HepG2 (cell line): Measurements from ENCODE around the gene PPP1R12B. TPM values are rescaled to one million over a fixed set of nuclear protein-coding genes. Genes with fewer than 3 reads are reported as not detected.

Source experiments
- ATAC-seq: fragments of 200-7000 bp; cut with Tn5 transposase; 3 replicates; pipeline ENCODE4 v1.9.1; 2020; ENCODE audit warnings: mild to moderate bottlenecking, moderate library complexity
- BruUV-seq: library from RNA; stranded (reverse); fragments of 400-500 nt; replicated peaks from 2 replicates; lab custom pipeline; 2021; lab: Mats Ljungman, UMichigan
- CTCF ChIA-PET: fragments of 300-600 bp; formaldehyde crosslinking; extraction: SDS; loops from one replicate; lab custom pipeline; 2021; ENCODE audit warnings: low total read pairs, inconsistent platforms, low intra/inter-chr PET ratio; lab: Yijun Ruan, JAX
- POLR2A ChIA-PET: fragments of 350-600 bp; sonication (Branson Sonifier 250); formaldehyde crosslinking; loops from one replicate; lab custom pipeline; 2020; ENCODE audit warnings: antibody characterized with exemption, inconsistent platforms; lab: Yijun Ruan, JAX
- DNase-seq: peaks from one replicate; pipeline ENCODE4 v3.0.0-alpha.2; 2015; ENCODE audit warnings: low spot score
- FAIRE-seq: peaks from 3 replicates; lab custom pipeline; 2011; peaks lifted over from hg19 to GRCh38; lab: Jason Lieb, UNC
- H2AFZ ChIP-seq: one replicate; pipeline ENCODE4 v1.6.1; 2011; ENCODE audit warnings: low read length, inconsistent platforms
- H3K27ac ChIP-seq: fragments of 300-600 bp; 3 replicates; pipeline ENCODE4 v1.8.0; 2011; ENCODE audit warnings: mixed run types, mild to moderate bottlenecking, mixed read lengths, low read length, inconsistent platforms; ENCODE audit not compliant: insufficient read depth; ENCODE audit errors: extremely low read length
- H3K27me3 ChIP-seq, 2 experiments: fragments of 200-600 bp in 1 of 2; 2 replicates in 1 of 2; 3 replicates in 1 of 2; pipeline versions ENCODE4 v1.6.0 to v1.8.0; 2011; ENCODE audit warnings: low read length in 2 of 2, mild to moderate bottlenecking in 2 of 2, moderate library complexity in 2 of 2, inconsistent platforms in 1 of 2; ENCODE audit not compliant: insufficient read depth in 2 of 2, control insufficient read depth in 1 of 2
- H3K36me3 ChIP-seq, 2 experiments: fragments of 200-600 bp in 1 of 2; replicated peaks in 1 of 2; 2 replicates in 1 of 2; 3 replicates in 1 of 2; pipeline versions ENCODE4 v1.5.1 to v1.8.0; 2011; ENCODE audit warnings: low read length in 2 of 2, inconsistent platforms in 1 of 2; ENCODE audit not compliant: insufficient read depth in 2 of 2, control insufficient read depth in 1 of 2
- H3K4me1 ChIP-seq: 2 replicates; pipeline ENCODE4 v1.5.1; 2012; ENCODE audit warnings: low read length, inconsistent platforms; ENCODE audit not compliant: insufficient read depth
- H3K4me2 ChIP-seq: 2 replicates; pipeline ENCODE4 v1.6.0; 2011; ENCODE audit warnings: low read depth, low read length, inconsistent platforms
- H3K4me3 ChIP-seq, 3 experiments: fragments of 200-600 bp in 1 of 3; sonication (generic), shearing (Covaris generic) in 1 of 3; replicated peaks in 1 of 3; 2 replicates each; pipeline ENCODE4 v1.5.1; 2011 to 2016; ENCODE audit warnings: low read length in 3 of 3, inconsistent platforms in 2 of 3, low read depth in 2 of 3, mild to moderate bottlenecking in 2 of 3, control low read depth in 1 of 3, mixed read lengths in 1 of 3; ENCODE audit not compliant: insufficient read depth in 1 of 3
- H3K79me2 ChIP-seq: one replicate; pipeline ENCODE4 v1.6.1; 2011; ENCODE audit warnings: low read length, inconsistent platforms; ENCODE audit not compliant: insufficient read depth
- H3K9ac ChIP-seq: 2 replicates; pipeline ENCODE4 v1.6.0; 2011; ENCODE audit warnings: mild to moderate bottlenecking, low read depth, low read length, inconsistent platforms; ENCODE audit not compliant: insufficient read depth
- H3K9me3 ChIP-seq: 2 replicates; pipeline ENCODE4 v1.5.1; 2012; ENCODE audit warnings: mild to moderate bottlenecking, low read length
- H4K20me1 ChIP-seq: 2 replicates; pipeline ENCODE4 v1.6.0; 2011; ENCODE audit warnings: inconsistent platforms, mild to moderate bottlenecking, low read length, moderate library complexity; ENCODE audit not compliant: insufficient read depth
- CHCHD3 ChIP-seq: sonication (generic); formaldehyde crosslinking; IDR thresholded peaks from 2 replicates; pipeline ENCODE4 v1.8.0; 2022; ENCODE audit warnings: mild to moderate bottlenecking, missing genetic modification reagents, moderate library complexity
- CREB1 ChIP-seq, 2 experiments: fragments of 450-650 bp in 1 of 2; IDR thresholded peaks; 2 replicates each; pipeline ENCODE4 v1.6.1; 2016 to 2017; ENCODE audit warnings: control low read depth in 1 of 2, mild to moderate bottlenecking in 1 of 2, missing compliant biosample characterization in 1 of 2, missing genetic modification characterization in 1 of 2
- GATAD1 ChIP-seq: IDR thresholded peaks from 2 replicates; pipeline ENCODE4 v1.6.1; 2016; ENCODE audit warnings: missing genetic modification reagents, missing compliant biosample characterization
- HNRNPUL1 ChIP-seq: fragments of 200-400 bp; formaldehyde crosslinking; IDR thresholded peaks from 2 replicates; pipeline ENCODE4 v1.6.1; 2017; ENCODE audit warnings: low read depth, mild to moderate bottlenecking, low read length, moderate library complexity
- JUN ChIP-seq: sonication (generic); formaldehyde crosslinking; IDR thresholded peaks from 2 replicates; pipeline ENCODE4 v1.4.0; 2020; ENCODE audit warnings: mild to moderate bottlenecking, missing genetic modification reagents
- MAF1 ChIP-seq: sonication (generic); formaldehyde crosslinking; IDR thresholded peaks from 2 replicates; pipeline ENCODE4 v1.5.0; 2020; ENCODE audit warnings: missing genetic modification reagents, borderline replicate concordance
- NRL ChIP-seq: sonication (generic); formaldehyde crosslinking; IDR thresholded peaks from 2 replicates; pipeline ENCODE4 v1.5.0; 2020; ENCODE audit warnings: missing genetic modification reagents, mild to moderate bottlenecking, moderate library complexity, borderline replicate concordance
- SALL1 ChIP-seq: sonication (generic); formaldehyde crosslinking; IDR thresholded peaks from 2 replicates; pipeline ENCODE4 v1.8.0; 2022; ENCODE audit warnings: mild to moderate bottlenecking, missing genetic modification reagents
- ZFP91 ChIP-seq: sonication (generic); formaldehyde crosslinking; IDR thresholded peaks from 2 replicates; pipeline ENCODE4 v1.9.0; 2022; ENCODE audit warnings: missing genetic modification reagents, mild to moderate bottlenecking, borderline replicate concordance
- ZNF468 ChIP-seq: sonication (generic); formaldehyde crosslinking; IDR thresholded peaks from 2 replicates; pipeline ENCODE4 v1.8.0; 2022; ENCODE audit warnings: mild to moderate bottlenecking, moderate library complexity, missing genetic modification reagents
- ZNF619 ChIP-seq: sonication (generic); formaldehyde crosslinking; IDR thresholded peaks from 2 replicates; pipeline ENCODE4 v1.4.0; 2020; ENCODE audit warnings: mild to moderate bottlenecking, missing genetic modification reagents
- ZNF775 ChIP-seq: sonication (generic); formaldehyde crosslinking; IDR thresholded peaks from 2 replicates; pipeline ENCODE4 v1.4.0; 2020; ENCODE audit warnings: missing genetic modification reagents, mild to moderate bottlenecking, moderate library complexity, borderline replicate concordance
- WGBS: methylation state at CpG from one replicate; pipeline ENCODE4 v1.1.6; 2017; ENCODE audit warnings: low lambda C conversion rate; 5-methylcytosine and 5-hydroxymethylcytosine counted together
- in situ Hi-C: cut with HindIII; loops from 2 replicates; pipeline ENCODE4 v1.10.0; 2017; ENCODE audit warnings: low pct_unique_long_range_greater_than_20kb; ENCODE audit not compliant: extremely low pct_ligation_motif_present
- intact Hi-C: fragments of 100-400 bp; cut with micrococcal nuclease; formaldehyde crosslinking; loops from one replicate; pipeline ENCODE4 v1.10.0; 2022; ENCODE audit not compliant: unreplicated experiment
- polyA plus RNA-seq, 8 experiments: library from polyadenylated mRNA; depleted of rRNA in 3 of 8; stranded (reverse) in 7 of 8; unstranded in 1 of 8; fragments of >200 nt; fragmentation: Illumina TruSeq in 4 of 8; extraction: Trizol in 4 of 8; gene quantifications; 2 replicates each; pipeline versions ENCODE4 v1.2.1 to v1.2.3, GENCODE V29; 2011 to 2016; ENCODE audit warnings: low read depth in 4 of 8, missing spikeins in 1 of 8, mixed read lengths in 1 of 8; ENCODE audit not compliant: insufficient read depth in 1 of 8
- total RNA-seq, 5 experiments: library from RNA; depleted of rRNA; stranded (reverse); fragments of >200 nt; fragmentation: Illumina TruSeq; extraction: Trizol; gene quantifications; 2 replicates each; pipeline ENCODE4 v1.2.3, GENCODE V29; 2016; ENCODE audit warnings: low read depth in 1 of 5
- TF ChIP-seq, protein P1 (sequence below): IDR thresholded peaks from 2 replicates; pipeline ENCODE4 v1.6.1; 2016; ENCODE audit warnings: missing biosample characterization, missing genetic modification reagents, low read depth

The PPP1R12B gene
- total and polyA plus RNA-seq, 2 of the 13 experiments (the other 11 are each of a cell fraction or from before 2014, with no cell fraction given): 12.0 to 13.6 TPM

DNA sequence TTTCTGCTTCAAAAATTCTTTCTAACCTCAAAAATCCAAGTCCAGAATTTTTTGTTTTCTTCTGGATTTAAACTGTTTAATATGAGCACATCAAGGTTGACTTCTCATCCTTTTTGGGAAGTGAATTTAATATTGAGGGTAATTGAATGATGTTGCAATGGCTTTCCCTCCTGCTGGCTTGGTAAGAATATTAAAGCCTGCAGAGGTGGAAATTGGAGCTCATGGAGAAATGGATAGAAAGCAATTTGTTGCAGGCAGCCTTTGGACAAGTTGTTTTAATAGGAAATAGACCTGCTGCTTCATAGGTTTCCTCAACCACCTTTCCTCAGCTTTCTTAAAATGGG lies 237.1 kb downstream of the PPP1R12B start:
- no peaks in the 10 kb centered on the region for H3K27me3 ChIP-seq
- H3K79me2 ChIP-seq: no peaks in the 10 kb centered on the region
- H4K20me1 ChIP-seq: no peaks in the 10 kb centered on the region
- no peak overlapping the region for H3K4me2 ChIP-seq
- ChIA-PET CTCF (no interaction called here), POLR2A (no interaction called here)
- no peak overlapping the region for H3K4me3 ChIP-seq
- in situ Hi-C loops: no loop called here
- no peak overlapping the region for H3K27ac ChIP-seq
- no TSS peak for BruUV-seq
- no peak for ATAC-seq
- no peak overlapping the region for H3K9ac ChIP-seq
- H3K36me3 ChIP-seq: peaks cover 0 to 10% of the 10 kb centered on the region in 2 experiments; a peak in 3 of 5 replicates
- no peaks in the 10 kb centered on the region for H3K9me3 ChIP-seq
- H2AFZ ChIP-seq: no peak overlapping the region
- peaks cover 29% of the 10 kb centered on the region for H3K4me1 ChIP-seq
- FAIRE-seq: no peak
- DNase-seq: no peak
- TF ChIP-seq ZNF775 (CRISPR knock-in tag) (no peak), MAF1 (no peak), HNRNPUL1 (no peak), ZNF468 (CRISPR knock-in tag) (no peak)
- TF ChIP-seq, all 625 proteins: peak for 0
- intact Hi-C loops: no loop called here

- peak overlapping the region; percentile 14; the same call in 1 of the 2 replicates for H3K4me2 ChIP-seq
- peak overlapping the region; percentile 51 for H3K27ac ChIP-seq
- in situ Hi-C loops: no loop called here
- peaks cover 29% of the 10 kb centered on the region for H3K4me1 ChIP-seq
- 43% methylated on average over 4 of the region's 4 CpGs for WGBS
- H3K9me3 ChIP-seq: no peaks in the 10 kb centered on the region
- no peaks in the 10 kb centered on the region for H3K27me3 ChIP-seq
- ATAC-seq (peak; percentile 74), FAIRE-seq (peak; percentile 70), DNase-seq (peak; percentile 50)
- ChIA-PET POLR2A (no interaction called here), CTCF (no interaction called here)
- no peaks in the 10 kb centered on the region for H3K79me2 ChIP-seq
- peaks cover 0 to 6% of the 10 kb centered on the region in 2 experiments; a peak in 2 of 5 replicates for H3K36me3 ChIP-seq
- intact Hi-C loops: no loop called here
- no TSS peak for BruUV-seq
- H2AFZ ChIP-seq: no peak overlapping the region
- H3K4me3 ChIP-seq: no peak overlapping the region
- no peaks in the 10 kb centered on the region for H4K20me1 ChIP-seq
- H3K9ac ChIP-seq: no peak overlapping the region
- no peak for TF ChIP-seq JUN (CRISPR knock-in tag)
- no peak for TF ChIP-seq CHCHD3 (CRISPR knock-in tag)
- no peak for TF ChIP-seq CREB1 (IDR thresholded peaks at IDR 0.05)
- no peak for TF ChIP-seq CREB1 (CRISPR knock-in tag; IDR thresholded peaks at IDR 0.05)
- TF ChIP-seq NRL (CRISPR knock-in tag): no peak
- no peak for TF ChIP-seq ZFP91 (CRISPR knock-in tag)
- TF ChIP-seq ZNF619: no peak
- TF ChIP-seq SALL1 (CRISPR knock-in tag): peak; percentile 36; the same call in 1 of the 2 replicates
- TF ChIP-seq, protein P1, sequence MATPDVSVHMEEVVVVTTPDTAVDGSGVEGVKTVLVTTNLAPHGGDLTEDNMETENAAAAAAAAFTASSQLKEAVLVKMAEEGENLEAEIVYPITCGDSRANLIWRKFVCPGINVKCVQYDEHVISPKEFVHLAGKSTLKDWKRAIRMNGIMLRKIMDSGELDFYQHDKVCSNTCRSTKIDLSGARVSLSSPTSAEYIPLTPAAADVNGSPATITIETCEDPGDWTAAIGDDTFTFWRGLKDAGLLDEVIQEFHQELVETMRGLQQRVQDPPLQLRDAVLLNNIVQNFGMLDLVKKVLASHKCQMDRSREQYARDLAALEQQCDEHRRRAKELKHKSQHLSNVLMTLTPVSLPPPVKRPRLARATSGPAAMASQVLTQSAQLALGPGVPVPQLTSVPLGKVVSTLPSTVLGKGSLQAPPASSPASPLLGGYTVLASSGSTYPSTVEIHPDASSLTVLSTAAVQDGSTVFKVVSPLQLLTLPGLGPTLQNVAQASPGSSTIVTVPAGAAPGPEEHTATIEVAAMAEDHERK (CRISPR knock-in tag): no peak
- no peak for TF ChIP-seq GATAD1 (CRISPR knock-in tag)
These were observed 237.7 kb downstream of the PPP1R12B start for GRCh38 chr1:202586018-202586821.
